ENCODE data around the gene GALNT4.

GALNT4 gene

GRCh38 chr12:89523843-89524540 is 604 bp downstream of the GALNT4 start:
- no peaks in the 10 kb centered on the region for H3K27me3 ChIP-seq (ENCODE audit: low read depth)
- H3K9me3 ChIP-seq, result no peaks in the 10 kb centered on the region
- DNase-seq (ENCODE audit: low spot score in 2 of 2), result no peak
- H3K36me3 ChIP-seq (replicated peaks), result peaks cover 6% of the 10 kb centered on the region; the same call in 1 of the 2 replicates
- in situ Hi-C loops (cut with MboI; ENCODE audit: low sequenced_read_pairs), result no loop called here
- peaks cover 7% of the 10 kb centered on the region for H3K4me1 ChIP-seq
- H3K4me3 ChIP-seq, result peak overlapping the region; percentile 83

GRCh38 chr12:89523393-89523792 is 1.2 kb downstream of the GALNT4 start:
- no peak overlapping the region for H3K4me3 ChIP-seq

GRCh38 chr12:89521364-89522223 is 3.0 kb downstream of the GALNT4 start:
- in situ Hi-C loops (cut with MboI; ENCODE audit: low sequenced_read_pairs), result no loop called here
- Histone ChIP-seq H3K36me3 (replicated peaks) (peaks cover 6% of the 10 kb centered on the region; the same call in 1 of the 2 replicates), H3K4me1 (peaks cover 7% of the 10 kb centered on the region), H3K4me3 (no peak overlapping the region), H3K9me3 (no peaks in the 10 kb centered on the region), H3K27me3 (ENCODE audit: low read depth) (no peaks in the 10 kb centered on the region)
- no peak for DNase-seq (ENCODE audit: low spot score in 2 of 2)

More at GRCh38 chr12:89523393-89523792, 1.2 kb downstream of the GALNT4 start:
- in situ Hi-C loops (cut with MboI; ENCODE audit: low sequenced_read_pairs), result no loop called here
- Histone ChIP-seq H3K36me3 (replicated peaks) (peaks cover 6% of the 10 kb centered on the region; the same call in 1 of the 2 replicates), H3K27me3 (ENCODE audit: low read depth) (no peaks in the 10 kb centered on the region), H3K4me1 (peaks cover 7% of the 10 kb centered on the region), H3K9me3 (no peaks in the 10 kb centered on the region)
- no peak for DNase-seq (ENCODE audit: low spot score in 2 of 2)

- H3K9me3 ChIP-seq, result no peaks in the 10 kb centered on the region
- in situ Hi-C loops (cut with MboI; ENCODE audit: low sequenced_read_pairs), result no loop called here
- no peak overlapping the region for H3K4me3 ChIP-seq
- H3K4me1 ChIP-seq, result no peaks in the 10 kb centered on the region
- no peaks in the 10 kb centered on the region for H3K36me3 ChIP-seq (replicated peaks)
- no peak for DNase-seq (ENCODE audit: low spot score in 2 of 2)
- H3K27me3 ChIP-seq (ENCODE audit: low read depth), result no peaks in the 10 kb centered on the region
These were observed 6.9 kb downstream of the GALNT4 start for GRCh38 chr12:89517720-89518119.

- in situ Hi-C loops (cut with MboI; ENCODE audit: low sequenced_read_pairs), result no loop called here
- Histone ChIP-seq H3K4me1 (no peaks in the 10 kb centered on the region), H3K4me3 (no peak overlapping the region), H3K36me3 (replicated peaks) (no peaks in the 10 kb centered on the region), H3K27me3 (ENCODE audit: low read depth) (no peaks in the 10 kb centered on the region), H3K9me3 (no peaks in the 10 kb centered on the region)
- no peak for DNase-seq (ENCODE audit: low spot score in 2 of 2)
These were observed 8.0 kb downstream of the GALNT4 start for GRCh38 chr12:89516633-89517032.

GRCh38 chr12:89514751-89515150 is 9.8 kb downstream of the GALNT4 start:
- DNase-seq (ENCODE audit: low spot score in 2 of 2), result no peak
- in situ Hi-C loops (cut with MboI; ENCODE audit: low sequenced_read_pairs), result no loop called here
- Histone ChIP-seq H3K4me3 (no peak overlapping the region), H3K36me3 (replicated peaks) (no peaks in the 10 kb centered on the region), H3K9me3 (no peaks in the 10 kb centered on the region), H3K27me3 (ENCODE audit: low read depth) (no peaks in the 10 kb centered on the region), H3K4me1 (no peaks in the 10 kb centered on the region)

- in situ Hi-C loops (cut with MboI; ENCODE audit: low sequenced_read_pairs), result no loop called here
- no peak for DNase-seq (ENCODE audit: low spot score in 2 of 2)
- H3K4me3 ChIP-seq, result no peak overlapping the region
- no peaks in the 10 kb centered on the region for H3K27me3 ChIP-seq (ENCODE audit: low read depth)
- no peaks in the 10 kb centered on the region for H3K4me1 ChIP-seq
- no peaks in the 10 kb centered on the region for H3K36me3 ChIP-seq (replicated peaks)
- H3K9me3 ChIP-seq, result no peaks in the 10 kb centered on the region
These were observed 11.1 kb downstream of the GALNT4 start for GRCh38 chr12:89513544-89513943.

- no peaks in the 10 kb centered on the region for H3K27me3 ChIP-seq (ENCODE audit: low read depth)
- H3K36me3 ChIP-seq (replicated peaks), result no peaks in the 10 kb centered on the region
- no peaks in the 10 kb centered on the region for H3K9me3 ChIP-seq
- DNase-seq (ENCODE audit: low spot score in 2 of 2), result peak; percentile 25 to 34
- peaks cover 3% of the 10 kb centered on the region; the same call in 1 of the 2 replicates for H3K4me1 ChIP-seq
- in situ Hi-C loops (cut with MboI; ENCODE audit: low sequenced_read_pairs), result no loop called here
- no peak overlapping the region for H3K4me3 ChIP-seq
These were observed 17.4 kb downstream of the GALNT4 start for GRCh38 chr12:89507015-89507824.

GRCh38 chr12:89506050-89506449 is 18.5 kb downstream of the GALNT4 start:
- in situ Hi-C loops (cut with MboI; ENCODE audit: low sequenced_read_pairs), result no loop called here
- no peak overlapping the region for H3K4me3 ChIP-seq
- no peaks in the 10 kb centered on the region for H3K9me3 ChIP-seq
- no peaks in the 10 kb centered on the region for H3K27me3 ChIP-seq (ENCODE audit: low read depth)
- H3K36me3 ChIP-seq (replicated peaks), result no peaks in the 10 kb centered on the region
- DNase-seq (ENCODE audit: low spot score in 2 of 2), result no peak
- peaks cover 3% of the 10 kb centered on the region; the same call in 1 of the 2 replicates for H3K4me1 ChIP-seq

GRCh38 chr12:89504560-89505346 is 19.8 kb downstream of the GALNT4 start:
- Histone ChIP-seq H3K4me1 (peaks cover 3% of the 10 kb centered on the region; the same call in 1 of the 2 replicates), H3K36me3 (replicated peaks) (no peaks in the 10 kb centered on the region), H3K9me3 (no peaks in the 10 kb centered on the region), H3K27me3 (ENCODE audit: low read depth) (no peaks in the 10 kb centered on the region), H3K4me3 (no peak overlapping the region)
- in situ Hi-C loops (cut with MboI; ENCODE audit: low sequenced_read_pairs), result no loop called here
- DNase-seq (ENCODE audit: low spot score in 2 of 2), result no peak

- Histone ChIP-seq H3K9me3 (no peaks in the 10 kb centered on the region), H3K36me3 (replicated peaks) (no peaks in the 10 kb centered on the region), H3K27me3 (ENCODE audit: low read depth) (no peaks in the 10 kb centered on the region), H3K4me1 (no peaks in the 10 kb centered on the region; the same call in 1 of the 2 replicates), H3K4me3 (no peak overlapping the region)
- in situ Hi-C loops (cut with MboI; ENCODE audit: low sequenced_read_pairs), result no loop called here
- no peak for DNase-seq (ENCODE audit: low spot score in 2 of 2)
These were observed 22.8 kb downstream of the GALNT4 start for GRCh38 chr12:89501793-89502192.

- no peaks in the 10 kb centered on the region for H3K36me3 ChIP-seq (replicated peaks)
- H3K4me3 ChIP-seq, result no peak overlapping the region
- DNase-seq (ENCODE audit: low spot score in 2 of 2), result no peak
- H3K27me3 ChIP-seq (ENCODE audit: low read depth), result no peaks in the 10 kb centered on the region
- H3K9me3 ChIP-seq, result no peaks in the 10 kb centered on the region
- in situ Hi-C loops (cut with MboI; ENCODE audit: low sequenced_read_pairs), result no loop called here
- H3K4me1 ChIP-seq, result no peaks in the 10 kb centered on the region
These were observed 24.7 kb downstream of the GALNT4 start for GRCh38 chr12:89499857-89500256.

GRCh38 chr12:89497467-89497866 is 27.1 kb downstream of the GALNT4 start:
- Histone ChIP-seq H3K27me3 (ENCODE audit: low read depth) (no peaks in the 10 kb centered on the region), H3K36me3 (replicated peaks) (no peaks in the 10 kb centered on the region), H3K9me3 (no peaks in the 10 kb centered on the region), H3K4me1 (no peaks in the 10 kb centered on the region), H3K4me3 (no peak overlapping the region)
- no peak for DNase-seq (ENCODE audit: low spot score in 2 of 2)
- in situ Hi-C loops (cut with MboI; ENCODE audit: low sequenced_read_pairs), result no loop called here
